GM12878 (cell line): ENCODE data around the gene CNTNAP5. TPM values are rescaled to one million over a fixed set of nuclear protein-coding genes. Genes with fewer than 3 reads are reported as not detected.

Experiments
- ATAC-seq: fragments of 200-7000 bp; cut with Tn5 transposase; 3 replicates; pipeline ENCODE4 v1.9.1; 2020; ENCODE audit warnings: mild to moderate bottlenecking, moderate library complexity
- BruUV-seq: library from RNA; stranded (reverse); fragments of 400-500 nt; replicated peaks from 2 replicates; lab custom pipeline; 2021; lab: Mats Ljungman, UMichigan
- CTCF ChIA-PET: fragments of 300-600 bp; sonication (Branson Sonifier 250); formaldehyde crosslinking; extraction: SDS; loops from one replicate; lab custom pipeline; 2021; ENCODE audit warnings: inconsistent platforms; lab: Yijun Ruan, JAX
- POLR2A ChIA-PET: fragments of 350-600 bp; formaldehyde crosslinking; extraction: SDS; loops from one replicate; lab custom pipeline; 2021; ENCODE audit warnings: inconsistent platforms; lab: Charles Lee
- RAD21 ChIA-PET: fragments of 300-600 bp; sonication (Branson Sonifier 250); formaldehyde crosslinking; loops from one replicate; lab custom pipeline; 2023; ENCODE audit warnings: antibody characterized with exemption; ENCODE audit not compliant: unreplicated experiment; lab: Charles Lee
- SMC1A ChIA-PET: fragments of 300-600 bp; sonication (Branson Sonifier 250); formaldehyde crosslinking; loops from one replicate; lab custom pipeline; 2023; ENCODE audit not compliant: unreplicated experiment, uncharacterized antibody; lab: Charles Lee
- DNase-seq: peaks from one replicate; pipeline ENCODE4 v3.0.0-alpha.2; 2011; ENCODE audit warnings: low read depth, low spot score
- FAIRE-seq: peaks from 3 replicates; lab custom pipeline; 2011; peaks lifted over from hg19 to GRCh38; lab: Jason Lieb, UNC
- H2AFZ ChIP-seq: 2 replicates; pipeline ENCODE4 v1.6.0; 2011; ENCODE audit warnings: low read depth, low read length, control low read depth; ENCODE audit not compliant: control insufficient read depth
- H3K27ac ChIP-seq: 2 replicates; pipeline ENCODE4 v1.5.1; 2011; ENCODE audit warnings: control low read depth; ENCODE audit not compliant: control insufficient read depth, insufficient read depth
- H3K27me3 ChIP-seq, 2 experiments: replicated peaks in 1 of 2; 2 replicates each; pipeline versions ENCODE4 v1.6.0 to v1.6.1; 2011; ENCODE audit warnings: low read length in 1 of 2; ENCODE audit not compliant: control insufficient read depth in 2 of 2, insufficient read depth in 2 of 2
- H3K36me3 ChIP-seq, 2 experiments: 2 replicates each; pipeline ENCODE4 v1.5.1; 2011; ENCODE audit warnings: low read length in 1 of 2; ENCODE audit not compliant: control insufficient read depth in 2 of 2, insufficient read depth in 2 of 2
- H3K4me1 ChIP-seq: 2 replicates; pipeline ENCODE4 v1.6.1; 2011; ENCODE audit warnings: mild to moderate bottlenecking, low read length, moderate library complexity, mixed read lengths; ENCODE audit not compliant: control insufficient read depth, insufficient read depth
- H3K4me2 ChIP-seq: 2 replicates; pipeline ENCODE4 v1.6.0; 2011; ENCODE audit warnings: control low read depth; ENCODE audit not compliant: control insufficient read depth, insufficient read depth
- H3K4me3 ChIP-seq: fragments of 200-600 bp; sonication (generic); 2 replicates; pipeline ENCODE4 v1.5.1; 2016
- H3K79me2 ChIP-seq: 2 replicates; pipeline ENCODE4 v1.6.0; 2011; ENCODE audit warnings: low read length; ENCODE audit not compliant: control insufficient read depth, insufficient read depth
- H3K9ac ChIP-seq: 2 replicates; pipeline ENCODE4 v1.8.0; 2011; ENCODE audit warnings: low read length, control low read depth, mixed read lengths; ENCODE audit not compliant: control insufficient read depth, insufficient read depth
- H3K9me3 ChIP-seq: replicated peaks from 3 replicates; pipeline ENCODE4 v1.5.1; 2011; ENCODE audit warnings: mild to moderate bottlenecking, low read length; ENCODE audit not compliant: control insufficient read depth, insufficient read depth
- H4K20me1 ChIP-seq: 2 replicates; pipeline ENCODE4 v1.6.0; 2011; ENCODE audit not compliant: control insufficient read depth, insufficient read depth
- CREB1 ChIP-seq: IDR thresholded peaks from 2 replicates; pipeline ENCODE4 v1.6.1; 2012; ENCODE audit warnings: low read depth, mild to moderate bottlenecking, inconsistent platforms
- NR2F1 ChIP-seq: fragments of 450-650 bp; conservative IDR thresholded peaks from 2 replicates; pipeline ENCODE4 v1.6.1; 2017; ENCODE audit warnings: mild to moderate bottlenecking
- RAD21 ChIP-seq: IDR thresholded peaks from 2 replicates; pipeline ENCODE4 v1.6.1; 2011; ENCODE audit warnings: mild to moderate bottlenecking, low read depth, low read length, moderate library complexity; ENCODE audit not compliant: insufficient read depth
- RUNX3 ChIP-seq: IDR thresholded peaks from 2 replicates; pipeline ENCODE4 v1.6.1; 2012; ENCODE audit warnings: low read length, inconsistent platforms
- SMC3 ChIP-seq: IDR thresholded peaks from 2 replicates; pipeline ENCODE4 v1.6.1; 2011; ENCODE audit warnings: low read length, improper control_type of control experiment, borderline replicate concordance
- YBX1 ChIP-seq: fragments of 450-650 bp; IDR thresholded peaks from 2 replicates; pipeline ENCODE4 v1.6.1; 2016; ENCODE audit warnings: antibody characterized with exemption
- ZNF622 ChIP-seq: fragments of 450-650 bp; IDR thresholded peaks from 2 replicates; pipeline ENCODE4 v1.6.1; 2017; ENCODE audit warnings: mild to moderate bottlenecking, inconsistent platforms
- whole genome bisulfite sequencing: methylation state at CpG from one replicate; pipeline ENCODE4 v1.1.6; 2016; ENCODE audit warnings: low lambda C conversion rate; ENCODE audit not compliant: insufficient replicate concordance, insufficient coverage; ENCODE audit errors: missing lambda C conversion rate; 5-methylcytosine and 5-hydroxymethylcytosine counted together
- in situ Hi-C: fragments of 300-500 bp; cut with MboI; formaldehyde crosslinking; loops from 9 replicates; pipeline ENCODE4 v1.14.3; 2018; ENCODE audit warnings: mixed read lengths
- intact Hi-C: fragments of 100-400 bp; cut with micrococcal nuclease; formaldehyde crosslinking; loops from one replicate; pipeline ENCODE4 v1.14.2; 2022; ENCODE audit not compliant: unreplicated experiment
- polyA plus RNA-seq, 11 experiments: library from polyadenylated mRNA; depleted of rRNA in 4 of 11; unstranded in 6 of 11; stranded (reverse) in 5 of 11; fragments of >200 nt; fragmentation: Nextera tagmentation in 4 of 11; fragmentation: Illumina TruSeq in 1 of 11; extraction: Ambion mirVana in 4 of 11; extraction: Trizol in 1 of 11; gene quantifications; 1 replicate in 1 of 11; 2 replicates in 10 of 11; pipeline versions ENCODE4 v1.2.1 to v1.2.3, GENCODE V29; 2011 to 2016; ENCODE audit warnings: inconsistent platforms in 2 of 11, missing spikeins in 2 of 11, low read depth in 1 of 11
- total RNA-seq, 4 experiments: library from RNA; depleted of rRNA in 3 of 4; stranded (reverse); fragments of >200 nt in 3 of 4; fragmentation: Illumina TruSeq in 1 of 4; extraction: Trizol in 1 of 4; gene quantifications; 2 replicates each; pipeline versions ENCODE4 v1.2.1 to v1.2.3, GENCODE V29; 2013 to 2021
- TF ChIP-seq, protein P1 (sequence below), 3 experiments: IDR thresholded peaks in 2 of 3; conservative IDR thresholded peaks in 1 of 3; 2 replicates each; pipeline ENCODE4 v1.5.1; 2011; ENCODE audit warnings: low read depth in 3 of 3, low read length in 3 of 3, mild to moderate bottlenecking in 3 of 3, control low read depth in 2 of 3, moderate library complexity in 2 of 3, inconsistent platforms in 1 of 3, mixed read lengths in 1 of 3; ENCODE audit not compliant: control insufficient read depth in 2 of 3, insufficient read depth in 1 of 3; ENCODE audit errors: extremely low read depth in 1 of 3
- TF ChIP-seq, protein P2 (sequence below): fragments of 450-650 bp; IDR thresholded peaks from 2 replicates; pipeline ENCODE4 v1.6.1; 2016; ENCODE audit warnings: mild to moderate bottlenecking, moderate library complexity, borderline replicate concordance

Gene CNTNAP5
- total and polyA plus RNA-seq, 10 of the 15 experiments (the other 5 are each of a cell fraction or from before 2014, with no cell fraction given), result not detected

DNA sequence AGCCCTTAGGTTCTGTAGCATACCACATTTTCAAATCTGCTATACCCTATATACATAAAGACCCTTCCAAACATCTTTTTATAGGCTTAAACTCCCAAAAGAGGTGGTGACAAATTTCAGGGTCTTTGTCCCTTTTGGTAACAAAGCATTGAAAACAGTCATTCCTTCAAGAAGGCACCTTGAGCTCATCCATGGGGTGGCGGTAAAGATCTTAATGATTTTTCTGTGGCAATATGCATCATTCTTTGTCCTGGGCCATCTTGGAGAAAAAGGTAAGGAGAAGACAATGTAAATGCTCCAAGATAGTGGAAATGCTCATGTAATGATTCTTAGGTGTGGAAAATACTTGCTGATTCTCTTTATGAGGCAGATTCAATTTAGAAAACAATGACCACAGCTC, 890.5 kb downstream of the CNTNAP5 start:
- ATAC-seq, result no peak
- RAD21 ChIA-PET, result interaction anchor here (0.6 to 3.0 kb wide), 4 partner anchors 482 to 824 kb away, joined by 3 to 22 read pairs (median 5); no protein-coding TSS in a partner anchor
- no peak overlapping the region for H3K4me3 ChIP-seq
- H3K36me3 ChIP-seq, result no peaks in the 10 kb centered on the region
- no TSS peak for BruUV-seq
- no peak overlapping the region for H3K9ac ChIP-seq
- H3K9me3 ChIP-seq, result no peaks in the 10 kb centered on the region
- intact Hi-C loops, result no loop called here
- peak; percentile 80 for TF ChIP-seq RAD21
- TF ChIP-seq CREB1, result no peak
- TF ChIP-seq, protein P1, sequence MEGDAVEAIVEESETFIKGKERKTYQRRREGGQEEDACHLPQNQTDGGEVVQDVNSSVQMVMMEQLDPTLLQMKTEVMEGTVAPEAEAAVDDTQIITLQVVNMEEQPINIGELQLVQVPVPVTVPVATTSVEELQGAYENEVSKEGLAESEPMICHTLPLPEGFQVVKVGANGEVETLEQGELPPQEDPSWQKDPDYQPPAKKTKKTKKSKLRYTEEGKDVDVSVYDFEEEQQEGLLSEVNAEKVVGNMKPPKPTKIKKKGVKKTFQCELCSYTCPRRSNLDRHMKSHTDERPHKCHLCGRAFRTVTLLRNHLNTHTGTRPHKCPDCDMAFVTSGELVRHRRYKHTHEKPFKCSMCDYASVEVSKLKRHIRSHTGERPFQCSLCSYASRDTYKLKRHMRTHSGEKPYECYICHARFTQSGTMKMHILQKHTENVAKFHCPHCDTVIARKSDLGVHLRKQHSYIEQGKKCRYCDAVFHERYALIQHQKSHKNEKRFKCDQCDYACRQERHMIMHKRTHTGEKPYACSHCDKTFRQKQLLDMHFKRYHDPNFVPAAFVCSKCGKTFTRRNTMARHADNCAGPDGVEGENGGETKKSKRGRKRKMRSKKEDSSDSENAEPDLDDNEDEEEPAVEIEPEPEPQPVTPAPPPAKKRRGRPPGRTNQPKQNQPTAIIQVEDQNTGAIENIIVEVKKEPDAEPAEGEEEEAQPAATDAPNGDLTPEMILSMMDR (IDR thresholded peaks at IDR 0.05 in 2 of 3, conservative IDR thresholded peaks at IDR 0.05 in 1 of 3; ENCODE audit: control insufficient read depth in 2 of 3, extremely low read depth in 1 of 3, insufficient read depth in 1 of 3, low read depth in 3 of 3, low read length in 3 of 3), result peak in 1 of 3 experiments; percentile 18; a peak in 3 of 6 replicates
- peak; percentile 25; the same call in 1 of the 2 replicates for TF ChIP-seq SMC3
- SMC1A ChIA-PET, result interaction anchor here (0.9 to 1.8 kb wide), 13 partner anchors 8 to 601 kb away, joined by 3 to 9 read pairs (median 3); no protein-coding TSS in a partner anchor
- no peak overlapping the region for H3K27ac ChIP-seq
- no peak for FAIRE-seq
- 53% methylated on average over 1 of the region's 1 CpG for WGBS
- POLR2A ChIA-PET, result interaction anchor here (0.7 kb wide), 1 partner anchor 217 kb away, joined by 3 read pairs; no protein-coding TSS in a partner anchor
- no peaks in the 10 kb centered on the region for H3K27me3 ChIP-seq
- no peak overlapping the region for H3K4me2 ChIP-seq
- no peaks in the 10 kb centered on the region for H3K4me1 ChIP-seq
- CTCF ChIA-PET, result interaction anchor here (0.6 to 2.3 kb wide), 7 partner anchors 8 to 1862 kb away, joined by 3 to 12 read pairs (median 5); no protein-coding TSS in a partner anchor
- no peaks in the 10 kb centered on the region for H3K79me2 ChIP-seq
- in situ Hi-C loops, result no loop called here
- DNase-seq, result no peak
- H2AFZ ChIP-seq, result no peak overlapping the region
- no peaks in the 10 kb centered on the region for H4K20me1 ChIP-seq

DNA sequence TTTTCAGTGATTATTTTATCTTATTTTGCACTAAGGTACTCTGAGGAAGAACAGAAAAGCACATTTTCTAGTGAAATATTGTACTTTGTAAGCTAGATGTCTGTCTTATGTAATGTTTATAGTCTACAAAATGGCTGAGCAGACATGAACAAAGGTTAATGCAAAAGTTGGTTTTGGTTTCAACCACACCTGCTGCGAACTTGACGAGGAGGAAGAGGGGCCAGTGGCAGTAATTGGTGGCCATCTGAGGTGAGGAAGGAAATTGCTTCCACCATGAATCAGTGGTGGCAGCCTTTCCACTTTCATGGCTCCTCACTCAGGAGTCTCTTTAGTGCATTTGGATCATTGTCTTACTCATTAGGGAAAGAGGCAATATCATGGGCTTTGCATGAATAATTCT, 894.2 kb downstream of the CNTNAP5 start:
- H3K27ac ChIP-seq, result no peak overlapping the region
- WGBS, result 3% methylated on average over 2 of the region's 2 CpGs
- ChIA-PET CTCF (no interaction called here), POLR2A (no interaction called here), RAD21 (interaction anchor here (0.5 kb wide), 1 partner anchor 269 kb away, joined by 3 read pairs; no protein-coding TSS in a partner anchor), SMC1A (no interaction called here)
- no peaks in the 10 kb centered on the region for H3K4me1 ChIP-seq
- intact Hi-C loops (no loop called here), in situ Hi-C loops (no loop called here)
- DNase-seq (no peak), ATAC-seq (peak; percentile 85), FAIRE-seq (no peak)
- H3K27me3 ChIP-seq, result no peaks in the 10 kb centered on the region
- H3K79me2 ChIP-seq, result no peaks in the 10 kb centered on the region
- no peak overlapping the region for H2AFZ ChIP-seq
- no peaks in the 10 kb centered on the region for H3K9me3 ChIP-seq
- no peak overlapping the region for H3K4me3 ChIP-seq
- no peak overlapping the region for H3K4me2 ChIP-seq
- H3K36me3 ChIP-seq, result no peaks in the 10 kb centered on the region
- H3K9ac ChIP-seq, result no peak overlapping the region
- BruUV-seq, result no TSS peak
- no peaks in the 10 kb centered on the region for H4K20me1 ChIP-seq
- 0 out of 2 replicates have a peak, but pooled peaks have one; percentile 18 for TF ChIP-seq NR2F1
- TF ChIP-seq YBX1, result no peak
- TF ChIP-seq ZNF622, result no peak
- TF ChIP-seq, protein P2, sequence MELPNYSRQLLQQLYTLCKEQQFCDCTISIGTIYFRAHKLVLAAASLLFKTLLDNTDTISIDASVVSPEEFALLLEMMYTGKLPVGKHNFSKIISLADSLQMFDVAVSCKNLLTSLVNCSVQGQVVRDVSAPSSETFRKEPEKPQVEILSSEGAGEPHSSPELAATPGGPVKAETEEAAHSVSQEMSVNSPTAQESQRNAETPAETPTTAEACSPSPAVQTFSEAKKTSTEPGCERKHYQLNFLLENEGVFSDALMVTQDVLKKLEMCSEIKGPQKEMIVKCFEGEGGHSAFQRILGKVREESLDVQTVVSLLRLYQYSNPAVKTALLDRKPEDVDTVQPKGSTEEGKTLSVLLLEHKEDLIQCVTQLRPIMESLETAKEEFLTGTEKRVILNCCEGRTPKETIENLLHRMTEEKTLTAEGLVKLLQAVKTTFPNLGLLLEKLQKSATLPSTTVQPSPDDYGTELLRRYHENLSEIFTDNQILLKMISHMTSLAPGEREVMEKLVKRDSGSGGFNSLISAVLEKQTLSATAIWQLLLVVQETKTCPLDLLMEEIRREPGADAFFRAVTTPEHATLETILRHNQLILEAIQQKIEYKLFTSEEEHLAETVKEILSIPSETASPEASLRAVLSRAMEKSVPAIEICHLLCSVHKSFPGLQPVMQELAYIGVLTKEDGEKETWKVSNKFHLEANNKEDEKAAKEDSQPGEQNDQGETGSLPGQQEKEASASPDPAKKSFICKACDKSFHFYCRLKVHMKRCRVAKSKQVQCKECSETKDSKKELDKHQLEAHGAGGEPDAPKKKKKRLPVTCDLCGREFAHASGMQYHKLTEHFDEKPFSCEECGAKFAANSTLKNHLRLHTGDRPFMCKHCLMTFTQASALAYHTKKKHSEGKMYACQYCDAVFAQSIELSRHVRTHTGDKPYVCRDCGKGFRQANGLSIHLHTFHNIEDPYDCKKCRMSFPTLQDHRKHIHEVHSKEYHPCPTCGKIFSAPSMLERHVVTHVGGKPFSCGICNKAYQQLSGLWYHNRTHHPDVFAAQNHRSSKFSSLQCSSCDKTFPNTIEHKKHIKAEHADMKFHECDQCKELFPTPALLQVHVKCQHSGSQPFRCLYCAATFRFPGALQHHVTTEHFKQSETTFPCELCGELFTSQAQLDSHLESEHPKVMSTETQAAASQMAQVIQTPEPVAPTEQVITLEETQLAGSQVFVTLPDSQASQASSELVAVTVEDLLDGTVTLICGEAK, result no peak
- peak; percentile 58 for TF ChIP-seq RUNX3
